HT1080 (cell line): ENCODE results near the gene LCN15. TPM values are rescaled to one million over a fixed set of nuclear protein-coding genes. Genes with fewer than 3 reads are reported as not detected.

Experiments used
- small RNA-seq: library from RNA; depleted of rRNA; stranded (forward); fragments of <200 nt; gene quantifications from one replicate; pipeline ENCODE3, GENCODE V24; 2014
- total RNA-seq: library from RNA; depleted of rRNA; stranded (reverse); fragments of >200 nt; shearing (Covaris generic); gene quantifications from 2 replicates; pipeline ENCODE4 v1.2.3, GENCODE V29; 2014; rRNA removed

LCN15 gene
- total RNA-seq, 1 experiment from 2014 or later = not detected

Small RNA genes within 50 kb of the gene (small RNA-seq; reads per million reads assigned to genes)
- gene AL355987.2 = not detected
- not detected for gene ATP6V1G1P3
- not detected for gene MIR6722

Other genes with a start within 250 kb of the LCN15 start
- gene NOTCH1, start 218.5 kb downstream of the LCN15 start, total RNA-seq = 11.4 and 13.7 TPM in 2 replicates
- 31.8 and 34.6 TPM in 2 replicates for gene EGFL7, start 101.6 kb downstream of the LCN15 start, total RNA-seq
- gene AGPAT2, start 77.1 kb downstream of the LCN15 start, total RNA-seq = 56.0 and 73.5 TPM in 2 replicates
- gene DIPK1B, start 51.9 kb downstream of the LCN15 start, total RNA-seq = 2.4 and 4.5 TPM in 2 replicates
- gene LCN10, start 21.6 kb downstream of the LCN15 start, total RNA-seq = not detected in 2 replicates
- gene LCN6, start 16.0 kb downstream of the LCN15 start, total RNA-seq = not detected in 2 replicates
- gene LCN8, start 6.3 kb downstream of the LCN15 start, total RNA-seq = not detected in 2 replicates
- 52.5 and 71.5 TPM in 2 replicates for gene TMEM141, start 26.8 kb upstream of the LCN15 start, total RNA-seq
- gene CCDC183, start 31.8 kb upstream of the LCN15 start, total RNA-seq = not detected in 2 replicates
- gene RABL6, start 43.4 kb upstream of the LCN15 start, total RNA-seq = 87.9 and 90.9 TPM in 2 replicates
- 0.87 and 1.5 TPM in 2 replicates for gene AJM1, start 78.0 kb upstream of the LCN15 start, total RNA-seq
- 124 and 165 TPM in 2 replicates for gene PHPT1, start 84.9 kb upstream of the LCN15 start, total RNA-seq
- gene MAMDC4, start 87.8 kb upstream of the LCN15 start, total RNA-seq = 5.5 and 7.4 TPM in 2 replicates
- gene EDF1, start 101.8 kb upstream of the LCN15 start, total RNA-seq = 301 and 357 TPM in 2 replicates
- 16.9 and 18.5 TPM in 2 replicates for gene TRAF2, start 122.0 kb upstream of the LCN15 start, total RNA-seq
- gene FBXW5, start 180.2 kb upstream of the LCN15 start, total RNA-seq = 171 and 188 TPM in 2 replicates
- gene C8G, start 180.7 kb upstream of the LCN15 start, total RNA-seq = 0.47 TPM in 1 of 2 replicates, not detected in the other
- gene LCN12, start 187.8 kb upstream of the LCN15 start, total RNA-seq = not detected in 2 replicates
- not detected in 2 replicates for gene PTGDS, start 213.0 kb upstream of the LCN15 start, total RNA-seq
- not detected in 2 replicates for gene LCNL1, start 218.5 kb upstream of the LCN15 start, total RNA-seq
- 68.0 and 77.8 TPM in 2 replicates for gene PAXX, start 227.9 kb upstream of the LCN15 start, total RNA-seq
- gene CLIC3, start 232.1 kb upstream of the LCN15 start, total RNA-seq = 1.0 and 1.7 TPM in 2 replicates